Thyroid gland (tissue), 4 donors: ENCODE measurements around the gene CALR3. TPM values are rescaled to one million over a fixed set of nuclear protein-coding genes. Genes with fewer than 3 reads are reported as not detected.
A peak's percentile ranks its signal among the peaks of the same experiment; 100 is the strongest.
"Not testable (repeated sequence)": the region's sequence is repeated elsewhere in the genome, so short reads cannot be mapped to it uniquely, and the experiment has no call there.

Experiments used
- DNase-seq, 2 donors: peaks; one replicate each; pipeline ENCODE4 v3.0.0-alpha.2; 2019
- H3K27ac ChIP-seq, 3 donors: fragments of 200-600 bp; sonication (generic); 1 replicate in 2 of 3; 2 replicates in 1 of 3; pipeline ENCODE4 v1.5.1; 2016 to 2019; ENCODE audit warnings: mild to moderate bottlenecking in 1 of 3, moderate library complexity in 1 of 3
- H3K27me3 ChIP-seq: fragments of 200-600 bp; sonication (generic); one replicate; pipeline ENCODE4 v1.5.1; 2019
- H3K36me3 ChIP-seq, 2 donors: fragments of 200-600 bp; sonication (generic); one replicate each; pipeline ENCODE4 v1.5.1; 2016 to 2019
- H3K4me1 ChIP-seq, 2 donors: fragments of 200-600 bp; sonication (generic); one replicate each; pipeline ENCODE4 v1.5.1; 2017 to 2019
- H3K4me3 ChIP-seq, 3 donors: fragments of 200-600 bp; sonication (generic); replicated peaks in 1 of 3; 1 replicate in 2 of 3; 2 replicates in 1 of 3; pipeline ENCODE4 v1.5.1; 2016; ENCODE audit warnings: mild to moderate bottlenecking in 1 of 3
- H3K9me3 ChIP-seq: fragments of 200-600 bp; sonication (generic); one replicate; pipeline ENCODE4 v1.5.1; 2017
- CTCF ChIP-seq, 6 experiments: fragments of 200-600 bp in 3 of 6; fragments of 450-650 bp in 3 of 6; sonication (generic) in 3 of 6; IDR thresholded peaks; one replicate each; pipeline ENCODE4 v1.5.1; 2016 to 2019; ENCODE audit warnings: antibody characterized with exemption in 6 of 6, mild to moderate bottlenecking in 2 of 6, inconsistent platforms in 1 of 6, moderate library complexity in 1 of 6
- POLR2A ChIP-seq, 2 donors: fragments of 450-650 bp; IDR thresholded peaks; one replicate each; pipeline ENCODE4 v1.6.1; 2017; ENCODE audit warnings: antibody characterized with exemption in 2 of 2, mild to moderate bottlenecking in 2 of 2, moderate library complexity in 1 of 2
- WGBS, 2 donors: methylation state at CpG; one replicate each; pipeline ENCODE4 v1.1.5; 2017; 5-methylcytosine and 5-hydroxymethylcytosine counted together
- intact Hi-C: fragments of 100-400 bp; cut with DNase I; formaldehyde crosslinking; loops from one replicate; pipeline ENCODE4 v1.15.1; 2023
- total RNA-seq, 4 donors: library from RNA; depleted of rRNA; stranded (reverse); fragments of >200 nt; gene quantifications; one replicate each; pipeline ENCODE4 v1.2.3, GENCODE V29; 2016

Gene CALR3
- under 1 TPM in 1 of 4 donors, not detected in 3; 0.58 TPM for total RNA-seq

- 0 to 1% methylated on average over 11 to 49 of the region's 52 CpGs for WGBS, 2 donors
- intact Hi-C loops: no loop called here
- Histone ChIP-seq H3K27me3 (no peaks in the 10 kb centered on the region), H3K36me3 (peaks cover 4% of the 10 kb centered on the region in 2 donors), H3K4me1 (peaks cover 0 to 5% of the 10 kb centered on the region in 2 donors), H3K4me3 (peak within 1 kb of the TSS; percentile 31 to 61 (median 44)), H3K27ac (peak within 1 kb of the TSS; percentile 27 to 77 (median 37)), H3K9me3 (no peaks in the 10 kb centered on the region)
- TF ChIP-seq CTCF (IDR thresholded peaks at IDR 0.05): peak in 3 of 6 experiments; percentile 3 to 27 (median 22)
- peak in 1 of 2 donors; percentile 43 for TF ChIP-seq POLR2A (IDR thresholded peaks at IDR 0.05)
- DNase-seq: peak; percentile 99
Observed at GRCh38 chr19:16495982-16496612, at the start of gene CALR3, which contains the start of gene C19orf44. Gene CALR3 (minus strand): TSS chr19:16496167. CDS start chr19:16496129, 38 bp downstream. Gene C19orf44 (plus strand): TSS chr19:16496394. CDS start chr19:16500793, 4,399 bp downstream.

- Histone ChIP-seq H3K27ac (no peak overlapping the region), H3K27me3 (no peaks in the 10 kb centered on the region), H3K36me3 (no peaks in the 10 kb centered on the region), H3K9me3 (no peaks in the 10 kb centered on the region), H3K4me1 (peaks cover 11 to 29% of the 10 kb centered on the region in 2 donors), H3K4me3 (no peak overlapping the region)
- no peak for DNase-seq
- TF ChIP-seq POLR2A (IDR thresholded peaks at IDR 0.05) (no peak), CTCF (IDR thresholded peaks at IDR 0.05) (no peak)
- 93% methylated on average over 11 of the region's 11 CpGs for WGBS, 2 donors
- intact Hi-C loops: no loop called here
Observed at GRCh38 chr19:16544473-16545231, 48.7 kb upstream of the CALR3 start.

- intact Hi-C loops, H3K9me3 ChIP-seq, H3K36me3 ChIP-seq, H3K27me3 ChIP-seq, H3K4me3 ChIP-seq, DNase-seq, H3K27ac ChIP-seq: not testable (repeated sequence)
- peaks cover 11 to 30% of the 10 kb centered on the region in 2 donors for H3K4me1 ChIP-seq
- WGBS, 2 donors: 86 to 87% methylated on average over 6 of the region's 6 CpGs
Observed at GRCh38 chr19:16543734-16544133, 47.8 kb upstream of the CALR3 start.

GRCh38 chr19:16542910-16543472, 47.0 kb upstream of the CALR3 start:
- Histone ChIP-seq H3K4me1 (peaks cover 11 to 30% of the 10 kb centered on the region in 2 donors), H3K27ac (peak overlapping the region; percentile 63 to 76 (median 65))
- intact Hi-C loops: no loop called here

More at GRCh38 chr19:16542910-16543472, 47.0 kb upstream of the CALR3 start:
- no peak for DNase-seq
- TF ChIP-seq POLR2A (IDR thresholded peaks at IDR 0.05) (no peak), CTCF (IDR thresholded peaks at IDR 0.05) (no peak)
- Histone ChIP-seq H3K4me3 (peak overlapping the region; percentile 80 to 98 (median 93)), H3K9me3 (no peaks in the 10 kb centered on the region), H3K36me3 (no peaks in the 10 kb centered on the region), H3K27me3 (no peaks in the 10 kb centered on the region)
- WGBS, 2 donors: 4 to 5% methylated on average over 15 of the region's 15 CpGs
